Lung (tissue), 12 donors: ENCODE results near the gene MS4A4E. TPM values are rescaled to one million over a fixed set of nuclear protein-coding genes. Genes with fewer than 3 reads are reported as not detected.

Experiments
- ATAC-seq: fragments of 200-7000 bp; cut with Tn5 transposase; one replicate; pipeline ENCODE4 v1.9.1; 2020; ENCODE audit warnings: moderate number of reproducible peaks; ENCODE audit not compliant: insufficient read depth, low FRiP score
- DNase-seq, 3 donors: peaks; one replicate each; pipeline ENCODE4 v3.0.0-alpha.2; 2013 to 2017
- H3K27ac ChIP-seq, 2 donors: one replicate each; pipeline ENCODE4 v1.5.1; 2013; ENCODE audit warnings: mild to moderate bottlenecking in 2 of 2, moderate library complexity in 2 of 2, control low read depth in 1 of 2, inconsistent platforms in 1 of 2, low read depth in 1 of 2, low read length in 1 of 2
- H3K27me3 ChIP-seq, 3 donors: one replicate each; pipeline ENCODE4 v1.5.1; 2013; ENCODE audit warnings: low read length in 2 of 3; ENCODE audit not compliant: control insufficient read depth in 3 of 3, insufficient read depth in 3 of 3
- H3K36me3 ChIP-seq, 4 donors: one replicate each; pipeline ENCODE4 v1.5.1; 2013; ENCODE audit warnings: low read length in 4 of 4, mild to moderate bottlenecking in 1 of 4, moderate library complexity in 1 of 4; ENCODE audit not compliant: control insufficient read depth in 4 of 4, insufficient read depth in 4 of 4
- H3K4me1 ChIP-seq, 5 donors: one replicate each; pipeline ENCODE4 v1.5.1; 2013; ENCODE audit warnings: low read length in 5 of 5, mild to moderate bottlenecking in 2 of 5, moderate library complexity in 1 of 5; ENCODE audit not compliant: control insufficient read depth in 5 of 5, insufficient read depth in 5 of 5
- H3K4me3 ChIP-seq: one replicate; pipeline ENCODE4 v1.5.1; 2013; ENCODE audit warnings: mild to moderate bottlenecking, control low read depth, moderate library complexity
- H3K9ac ChIP-seq, 2 donors: one replicate each; pipeline ENCODE4 v1.5.1; 2013; ENCODE audit warnings: low read length in 2 of 2, control low read depth in 1 of 2; ENCODE audit not compliant: insufficient read depth in 1 of 2
- H3K9me3 ChIP-seq, 4 donors: one replicate each; pipeline ENCODE4 v1.5.1; 2013; ENCODE audit warnings: low read length in 3 of 4, mild to moderate bottlenecking in 1 of 4, moderate library complexity in 1 of 4; ENCODE audit not compliant: control insufficient read depth in 4 of 4, insufficient read depth in 3 of 4
- CTCF ChIP-seq: IDR thresholded peaks from 2 replicates; pipeline ENCODE4 v1.5.1; 2012; ENCODE audit warnings: mild to moderate bottlenecking; ENCODE audit errors: control extremely low read depth, extremely low read depth
- WGBS, 2 donors: extraction: QIAGEN DNeasy Blood & Tissue Kit; methylation state at CpG; one replicate each; pipeline ENCODE4 v1.1.7; 2013; 5-methylcytosine and 5-hydroxymethylcytosine counted together
- polyA plus RNA-seq, 2 donors: library from polyadenylated mRNA; stranded (reverse); fragments of 200-250 nt; gene quantifications; one replicate each; pipeline ENCODE4 v1.2.1, GENCODE V29; 2013
- total RNA-seq, 2 donors: library from RNA; depleted of rRNA in 1 of 2; stranded (reverse); fragments of >200 nt in 1 of 2; gene quantifications; one replicate each; pipeline ENCODE4 v1.2.1, GENCODE V29; 2014 to 2021
- donor health status: control.
- donor health status: control.
- donor health status: Bipolar disorder and iron deficiency.
- donor health status: healthy.
- donor health status: DM: yes; HTN: yes; CAD: no.

Gene MS4A4E
- total and polyA plus RNA-seq, 4 donors, result 0.33 to 3.9 (median 1.3) TPM

GRCh38 chr11:60175860-60176275, 67.1 kb downstream of the MS4A4E start:
- ATAC-seq (no peak), DNase-seq (no peak)

GRCh38 chr11:60172011-60172410, 70.9 kb downstream of the MS4A4E start:
- H3K36me3 ChIP-seq, result no peaks in the 10 kb centered on the region

More at GRCh38 chr11:60175860-60176275, 67.1 kb downstream of the MS4A4E start:
- Histone ChIP-seq H3K27me3 (no peaks in the 10 kb centered on the region), H3K4me3 (no peak overlapping the region), H3K36me3 (no peaks in the 10 kb centered on the region), H3K9me3 (no peaks in the 10 kb centered on the region), H3K4me1 (peaks cover 0 to 2% (median 0%) of the 10 kb centered on the region in 5 donors), H3K9ac (no peak overlapping the region), H3K27ac (no peak overlapping the region)
- WGBS, 2 donors, result 74 to 76% methylated on average over 5 of the region's 5 CpGs
- TF ChIP-seq CTCF, result no peak

DNA sequence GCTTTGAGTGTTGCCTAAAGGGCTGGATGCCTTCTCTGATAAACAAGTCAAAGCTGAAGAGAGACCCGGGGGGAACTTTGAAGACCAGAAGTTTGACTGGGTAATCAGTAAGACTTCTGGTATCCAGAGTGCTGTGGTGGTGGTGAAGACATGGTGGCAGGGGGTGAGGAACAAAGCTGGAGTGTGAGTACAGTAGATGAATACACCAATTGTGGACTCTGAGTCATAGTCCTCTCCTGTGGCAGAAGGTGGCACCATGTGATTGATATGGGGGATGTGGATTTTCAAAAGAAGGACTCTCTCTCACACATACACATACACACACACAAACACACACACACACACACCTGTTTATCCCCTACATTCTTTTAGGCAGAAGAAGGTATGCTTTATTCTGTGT, 72.4 kb downstream of the MS4A4E start:
- Histone ChIP-seq H3K9me3 (peaks cover 0 to 2% (median 0%) of the 10 kb centered on the region in 4 donors), H3K4me1 (no peaks in the 10 kb centered on the region), H3K27ac (no peak overlapping the region), H3K4me3 (no peak overlapping the region), H3K9ac (no peak overlapping the region), H3K27me3 (no peaks in the 10 kb centered on the region), H3K36me3 (no peaks in the 10 kb centered on the region)
- 94 to 100% methylated on average over 1 of the region's 1 CpG for WGBS, 2 donors
- TF ChIP-seq CTCF, result no peak
- DNase-seq (no peak), ATAC-seq (no peak)

More at GRCh38 chr11:60172011-60172410, 70.9 kb downstream of the MS4A4E start:
- TF ChIP-seq CTCF, result no peak
- Histone ChIP-seq H3K4me3 (no peak overlapping the region), H3K27ac (no peak overlapping the region), H3K4me1 (peaks cover 0 to 2% (median 0%) of the 10 kb centered on the region in 5 donors), H3K27me3 (no peaks in the 10 kb centered on the region), H3K9me3 (peaks cover 0 to 2% (median 0%) of the 10 kb centered on the region in 4 donors), H3K9ac (no peak overlapping the region)
- no peak for DNase-seq
- no peak for ATAC-seq
